Effector memory CD8-positive, alpha-beta T cell (primary cell): ENCODE results near the gene NRBF2.

Experiments used
- ATAC-seq: fragments of 150-1000 bp; cut with Tn5 transposase; replicated peaks from 2 replicates; pipeline ENCODE4 v1.10.0; 2021; ENCODE audit warnings: mild to moderate bottlenecking, moderate library complexity
- DNase-seq, 3 experiments: peaks; one replicate each; pipeline ENCODE4 v3.0.0; 2021
- H3K27ac Mint-ChIP-seq, 2 donors: one replicate each; pipeline ENCODE4 v1.8.0; 2022; ENCODE audit warnings: mild to moderate bottlenecking in 2 of 2, mixed read lengths in 2 of 2, moderate library complexity in 2 of 2
- H3K27me3 Mint-ChIP-seq, 2 donors: one replicate each; pipeline ENCODE4 v1.8.0; 2022; ENCODE audit warnings: mixed read lengths in 2 of 2
- H3K36me3 Mint-ChIP-seq: one replicate; pipeline ENCODE4 v1.8.0; 2022; ENCODE audit warnings: mild to moderate bottlenecking, moderate library complexity, mixed read lengths; ENCODE audit not compliant: insufficient read depth
- H3K4me1 Mint-ChIP-seq, 2 donors: one replicate each; pipeline ENCODE4 v1.8.0; 2022; ENCODE audit warnings: low read depth in 2 of 2, mixed read lengths in 2 of 2
- H3K4me3 Mint-ChIP-seq, 2 donors: one replicate each; pipeline ENCODE4 v1.8.0; 2022; ENCODE audit warnings: mild to moderate bottlenecking in 2 of 2, mixed read lengths in 2 of 2, moderate library complexity in 2 of 2
- H3K9me3 Mint-ChIP-seq, 2 donors: one replicate each; pipeline ENCODE4 v1.8.0; 2022; ENCODE audit warnings: mixed read lengths in 2 of 2

NRBF2 gene

DNA sequence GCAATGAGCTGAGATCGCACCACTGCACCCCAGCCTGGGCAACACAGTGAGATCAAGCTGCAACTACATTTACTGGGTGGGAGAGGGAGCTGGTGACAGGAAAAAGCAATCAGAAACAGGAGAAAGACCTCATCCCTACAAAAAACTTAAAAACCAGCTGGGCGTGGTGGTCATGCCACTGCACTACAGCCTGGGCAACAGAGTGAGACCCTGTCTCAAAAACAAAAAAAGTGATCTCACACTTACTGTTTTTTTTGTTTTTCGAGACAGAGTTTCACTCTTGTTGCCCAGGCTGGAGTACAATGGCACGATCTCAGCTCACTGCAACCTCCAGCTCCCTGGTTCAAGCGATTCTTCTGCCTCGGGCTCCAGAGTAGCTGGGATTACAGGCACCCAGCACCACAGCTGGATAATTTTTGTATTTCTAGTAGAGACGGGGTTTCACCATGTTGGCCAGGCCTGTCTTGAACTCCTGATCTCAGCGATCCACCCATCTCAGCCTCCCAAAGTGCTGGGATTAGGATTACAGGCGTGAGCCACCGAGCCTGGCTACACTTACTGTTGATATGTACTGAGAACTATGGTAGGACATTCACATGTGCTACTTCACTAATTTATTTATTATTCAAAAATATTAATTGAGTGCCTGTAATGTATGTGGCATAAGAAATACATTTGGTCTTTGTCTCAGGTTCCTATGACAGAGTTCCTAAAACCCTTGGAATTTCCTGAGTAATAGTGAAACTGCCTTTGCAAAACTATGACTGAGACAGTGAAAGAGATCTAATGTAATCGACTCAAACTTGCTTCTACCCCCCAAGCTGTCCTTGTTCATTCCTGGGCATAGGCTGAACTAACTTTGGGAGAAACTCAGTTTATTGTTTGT lies 27.7 kb upstream of the NRBF2 start:
- Mint-ChIP-seq H3K4me1 (peaks cover 2 to 5% of the 10 kb centered on the region in 2 donors), H3K4me3 (no peak overlapping the region), H3K9me3 (no peaks in the 10 kb centered on the region), H3K36me3 (no peaks in the 10 kb centered on the region), H3K27me3 (peaks cover 62 to 73% of the 10 kb centered on the region in 2 donors), H3K27ac (no peak overlapping the region)
- DNase-seq, result no peak
- no peak for ATAC-seq

DNA sequence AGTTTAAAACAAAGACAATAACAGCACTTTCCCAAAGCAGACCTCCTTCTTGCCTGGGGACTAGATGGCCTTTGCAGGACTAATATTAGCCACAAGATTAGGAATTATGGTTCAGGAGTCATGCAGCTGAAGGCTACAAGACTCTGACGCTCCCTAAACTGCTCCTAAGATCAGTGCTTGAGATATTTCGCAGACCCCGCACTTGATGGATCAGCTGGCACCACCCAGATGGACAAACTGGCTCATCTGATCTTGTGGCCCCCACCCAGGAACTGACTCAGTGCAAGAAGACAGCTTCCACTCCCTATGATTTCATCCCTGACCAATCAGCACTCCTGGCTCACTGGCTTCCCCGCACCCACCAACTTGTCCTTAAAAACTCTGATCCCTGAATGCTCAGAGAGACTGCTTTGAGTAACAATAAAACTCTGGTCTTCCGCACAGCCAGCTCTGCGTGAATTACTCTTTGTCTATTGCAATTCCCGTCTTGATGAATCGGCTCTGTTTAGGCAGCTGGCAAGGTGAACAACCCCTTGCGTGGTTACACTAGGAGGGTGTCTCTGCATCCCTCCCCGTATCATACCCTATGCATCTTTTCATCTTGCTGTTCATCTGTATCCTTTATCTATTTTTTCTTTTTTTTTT lies 26.9 kb upstream of the NRBF2 start:
- H3K9me3 Mint-ChIP-seq, result no peaks in the 10 kb centered on the region
- no peak for DNase-seq
- no peak overlapping the region for H3K27ac Mint-ChIP-seq
- H3K4me1 Mint-ChIP-seq, result peaks cover 2 to 5% of the 10 kb centered on the region in 2 donors
- no peak overlapping the region for H3K4me3 Mint-ChIP-seq
- H3K27me3 Mint-ChIP-seq, result peaks cover 60 to 72% of the 10 kb centered on the region in 2 donors
- ATAC-seq, result no peak
- no peaks in the 10 kb centered on the region for H3K36me3 Mint-ChIP-seq

DNA sequence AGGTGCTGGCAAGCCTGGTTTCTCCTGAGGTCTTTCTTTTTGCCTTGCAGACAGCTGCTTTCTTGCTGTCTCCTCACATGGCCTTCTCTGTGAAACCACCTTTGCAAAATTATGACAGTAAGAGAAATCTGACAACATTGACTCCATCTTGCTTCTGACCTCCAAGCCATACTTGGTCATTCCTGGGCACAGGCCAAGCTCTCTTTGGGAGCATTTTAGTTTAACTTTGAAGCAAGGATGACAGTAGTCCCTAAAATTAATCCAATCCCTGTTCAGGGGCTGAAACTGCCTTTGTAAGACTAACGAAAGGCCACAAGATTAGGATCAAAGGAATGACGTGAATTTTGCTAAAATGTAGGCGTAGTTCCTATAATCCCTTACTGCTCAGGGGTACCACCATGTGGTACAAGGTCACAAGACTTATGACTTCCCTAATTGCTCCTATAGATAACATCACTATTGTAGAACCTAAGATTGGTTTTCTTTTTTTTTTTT lies 25.1 kb upstream of the NRBF2 start:
- Mint-ChIP-seq H3K27me3 (peaks cover 52 to 61% of the 10 kb centered on the region in 2 donors), H3K4me3 (no peak overlapping the region)

DNA sequence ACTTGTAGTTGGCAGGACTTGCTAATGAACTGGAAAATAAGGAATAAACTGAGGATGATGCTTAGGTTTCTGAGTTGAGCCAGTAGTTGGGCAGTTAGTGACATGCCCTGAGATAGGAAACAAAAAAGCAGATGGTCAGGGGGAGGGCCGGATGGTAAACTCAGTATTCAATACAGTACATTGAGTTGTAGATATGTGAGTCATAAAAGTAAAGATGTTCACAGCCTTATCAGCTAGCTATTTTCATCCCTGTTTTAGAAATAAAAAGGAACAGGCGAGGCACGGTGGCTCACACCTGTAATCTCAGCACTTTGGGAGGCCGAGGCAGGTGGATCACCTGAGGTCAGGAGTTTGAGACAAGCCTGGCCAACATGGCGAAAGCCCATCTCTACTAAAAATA lies 22.2 kb upstream of the NRBF2 start:
- H3K27ac Mint-ChIP-seq, result no peak overlapping the region
- DNase-seq, result no peak
- H3K27me3 Mint-ChIP-seq, result peaks cover 34 to 37% of the 10 kb centered on the region in 2 donors
- H3K9me3 Mint-ChIP-seq, result no peaks in the 10 kb centered on the region
- H3K36me3 Mint-ChIP-seq, result no peaks in the 10 kb centered on the region
- H3K4me3 Mint-ChIP-seq, result no peak overlapping the region
- no peak for ATAC-seq
- H3K4me1 Mint-ChIP-seq, result no peaks in the 10 kb centered on the region

More for the DNA sequence above, 25.1 kb upstream of the NRBF2 start:
- DNase-seq, result no peak
- Mint-ChIP-seq H3K27ac (no peak overlapping the region), H3K4me1 (peaks cover 2 to 5% of the 10 kb centered on the region in 2 donors), H3K9me3 (no peaks in the 10 kb centered on the region), H3K36me3 (no peaks in the 10 kb centered on the region)
- ATAC-seq, result no peak

DNA sequence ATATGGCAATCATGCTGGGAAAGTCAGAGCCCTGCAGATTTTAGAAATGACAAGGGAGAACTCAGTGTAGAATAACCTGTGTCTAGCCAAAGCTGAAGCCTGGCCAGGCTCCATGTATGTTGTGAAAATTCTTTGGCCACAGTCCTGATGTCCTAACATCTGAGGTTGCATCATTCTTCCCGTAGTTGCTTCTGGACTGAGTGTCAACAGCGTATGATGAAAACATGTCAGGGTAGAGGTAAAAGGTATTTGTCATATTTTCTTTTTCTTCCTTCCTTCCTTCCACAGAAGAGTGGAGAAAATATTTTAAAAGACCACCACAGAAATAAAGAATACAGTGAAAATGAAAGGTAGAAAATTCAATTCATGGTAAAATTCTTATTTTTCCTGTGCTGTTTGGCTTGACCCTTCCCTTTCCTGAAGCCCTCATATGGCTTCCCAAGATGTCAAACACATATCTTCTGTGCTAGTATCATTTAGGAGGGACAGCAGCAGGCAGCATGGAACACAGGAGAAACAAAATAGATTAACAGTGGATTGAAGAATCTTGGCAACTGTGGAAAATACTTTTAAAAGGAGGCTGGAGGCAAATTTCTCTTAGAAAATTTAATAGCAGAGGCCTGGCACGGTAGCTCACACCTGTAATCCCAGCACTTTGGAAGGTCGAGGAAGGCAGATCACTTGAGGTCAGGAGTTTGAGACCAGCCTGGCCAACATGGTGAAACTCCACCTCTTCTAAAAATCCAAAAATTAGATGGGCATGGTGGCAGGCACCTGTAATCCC lies 18.9 kb upstream of the NRBF2 start:
- Mint-ChIP-seq H3K27ac (peak overlapping the region in 1 of 2 donors; percentile 38), H3K9me3 (no peaks in the 10 kb centered on the region), H3K4me1 (no peaks in the 10 kb centered on the region), H3K36me3 (no peaks in the 10 kb centered on the region), H3K27me3 (peaks cover 11 to 14% of the 10 kb centered on the region in 2 donors), H3K4me3 (no peak overlapping the region)
- ATAC-seq (no peak), DNase-seq (no peak)

DNA sequence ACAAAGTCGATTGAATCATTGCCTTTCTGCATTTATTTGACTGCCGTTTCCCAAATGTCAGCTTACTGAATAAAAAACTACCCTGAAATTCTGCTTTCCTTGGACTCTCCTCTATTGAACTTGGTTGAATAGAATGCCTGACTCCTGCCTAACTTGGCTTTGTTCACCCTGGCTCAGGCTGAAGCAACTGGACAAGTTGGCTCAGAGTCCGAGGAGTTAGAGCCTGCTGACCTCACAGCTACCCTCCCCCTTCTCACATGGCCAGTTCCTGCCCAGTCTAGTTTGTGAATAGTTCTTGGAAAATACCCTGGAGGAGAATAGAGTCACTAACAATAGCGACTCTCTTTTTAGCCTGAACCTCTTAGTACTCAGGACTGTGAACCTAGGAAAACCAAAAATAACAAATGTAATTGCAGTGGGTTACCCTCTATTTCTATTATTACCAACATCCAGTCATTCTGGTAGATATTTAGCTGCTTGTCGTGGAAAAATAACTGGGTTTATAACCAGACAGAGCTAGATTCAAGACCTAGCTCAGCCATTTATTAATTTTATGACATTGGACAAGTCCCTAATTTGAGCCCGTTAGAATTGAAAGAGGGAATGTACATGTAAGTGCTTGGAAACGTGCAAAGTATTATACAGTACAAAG lies 17.3 kb upstream of the NRBF2 start:
- no peak for DNase-seq
- Mint-ChIP-seq H3K4me3 (no peak overlapping the region), H3K27ac (no peak overlapping the region), H3K9me3 (no peaks in the 10 kb centered on the region), H3K36me3 (no peaks in the 10 kb centered on the region), H3K4me1 (no peaks in the 10 kb centered on the region), H3K27me3 (peaks cover 1 to 3% of the 10 kb centered on the region in 2 donors)
- no peak for ATAC-seq

DNA sequence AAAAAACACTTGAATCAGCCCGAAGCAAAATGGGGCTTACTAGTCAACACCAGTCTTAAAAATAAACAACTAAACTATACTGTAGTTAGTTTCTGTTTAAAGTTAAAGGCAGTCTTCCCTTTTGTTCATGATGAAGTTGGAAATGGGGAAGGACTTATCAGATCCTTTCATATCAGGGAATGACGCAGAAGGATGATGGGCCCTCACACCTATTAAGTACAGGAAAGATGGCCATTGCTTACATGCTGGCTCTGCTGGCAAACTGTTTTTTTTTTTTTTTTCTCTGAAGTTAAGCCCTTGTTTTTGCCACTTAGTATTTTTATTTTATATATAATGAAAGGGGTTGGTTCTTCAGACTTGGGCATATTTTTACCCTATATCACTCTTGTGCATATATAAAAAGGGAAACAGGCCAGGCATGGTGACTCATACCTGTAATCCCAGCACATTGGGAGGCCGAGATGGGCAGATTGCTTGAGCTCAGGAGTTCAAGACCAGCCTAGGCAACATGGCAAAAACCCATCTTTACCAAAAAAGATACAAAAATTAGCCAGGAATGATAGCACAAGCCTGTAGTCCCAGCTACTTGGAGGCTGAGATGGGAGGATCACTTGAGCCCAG lies 16.6 kb upstream of the NRBF2 start:
- no peaks in the 10 kb centered on the region for H3K27me3 Mint-ChIP-seq
- no peak for ATAC-seq
- no peak overlapping the region for H3K4me3 Mint-ChIP-seq
- H3K4me1 Mint-ChIP-seq, result no peaks in the 10 kb centered on the region
- H3K9me3 Mint-ChIP-seq, result no peaks in the 10 kb centered on the region
- no peak overlapping the region for H3K27ac Mint-ChIP-seq
- no peaks in the 10 kb centered on the region for H3K36me3 Mint-ChIP-seq
- no peak for DNase-seq

DNA sequence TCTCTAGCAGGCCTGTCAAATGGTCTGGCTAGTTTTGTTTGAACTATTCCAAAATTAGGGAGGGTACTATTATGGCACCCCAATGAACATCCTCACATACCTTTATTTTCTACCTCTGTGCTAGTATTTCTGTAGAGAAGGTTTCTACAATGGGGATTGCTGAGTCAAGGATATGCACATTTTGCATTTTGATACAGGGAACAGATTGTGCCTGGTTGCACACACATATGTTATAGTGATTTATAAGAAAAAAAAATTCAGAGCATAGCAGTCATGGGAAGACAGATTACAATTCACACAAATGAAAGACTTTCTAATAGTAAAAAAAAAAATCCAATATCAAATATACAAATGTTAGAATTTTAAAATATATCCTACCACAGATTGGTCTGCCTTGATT lies 14.1 kb upstream of the NRBF2 start:
- Mint-ChIP-seq H3K9me3 (no peaks in the 10 kb centered on the region), H3K4me1 (no peaks in the 10 kb centered on the region), H3K27ac (no peak overlapping the region), H3K4me3 (no peak overlapping the region), H3K36me3 (no peaks in the 10 kb centered on the region), H3K27me3 (no peaks in the 10 kb centered on the region)
- DNase-seq (no peak), ATAC-seq (no peak)

DNA sequence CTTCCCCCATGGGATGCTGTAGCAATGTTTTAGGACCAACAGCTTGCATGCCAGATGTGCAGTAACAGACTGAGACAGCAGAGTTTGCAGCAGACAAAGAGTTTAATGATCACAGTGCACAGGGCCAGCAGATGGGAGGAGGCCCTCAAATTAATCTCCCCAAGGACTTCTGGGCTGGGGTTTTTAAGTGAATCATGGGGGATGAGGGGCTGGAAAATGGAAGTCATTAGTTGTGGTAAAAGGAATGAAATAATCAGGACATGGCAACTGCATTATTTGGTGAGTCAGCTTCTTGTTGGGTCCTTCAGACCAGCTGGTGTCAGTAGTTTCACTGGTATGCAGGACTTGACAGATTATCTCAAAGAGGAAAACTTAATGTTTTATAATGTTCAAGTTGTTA lies 12.6 kb upstream of the NRBF2 start:
- Mint-ChIP-seq H3K4me1 (no peaks in the 10 kb centered on the region), H3K27me3 (peaks cover 0 to 5% of the 10 kb centered on the region in 2 donors), H3K4me3 (no peak overlapping the region), H3K27ac (no peak overlapping the region), H3K36me3 (no peaks in the 10 kb centered on the region), H3K9me3 (no peaks in the 10 kb centered on the region)
- DNase-seq, result no peak
- no peak for ATAC-seq

DNA sequence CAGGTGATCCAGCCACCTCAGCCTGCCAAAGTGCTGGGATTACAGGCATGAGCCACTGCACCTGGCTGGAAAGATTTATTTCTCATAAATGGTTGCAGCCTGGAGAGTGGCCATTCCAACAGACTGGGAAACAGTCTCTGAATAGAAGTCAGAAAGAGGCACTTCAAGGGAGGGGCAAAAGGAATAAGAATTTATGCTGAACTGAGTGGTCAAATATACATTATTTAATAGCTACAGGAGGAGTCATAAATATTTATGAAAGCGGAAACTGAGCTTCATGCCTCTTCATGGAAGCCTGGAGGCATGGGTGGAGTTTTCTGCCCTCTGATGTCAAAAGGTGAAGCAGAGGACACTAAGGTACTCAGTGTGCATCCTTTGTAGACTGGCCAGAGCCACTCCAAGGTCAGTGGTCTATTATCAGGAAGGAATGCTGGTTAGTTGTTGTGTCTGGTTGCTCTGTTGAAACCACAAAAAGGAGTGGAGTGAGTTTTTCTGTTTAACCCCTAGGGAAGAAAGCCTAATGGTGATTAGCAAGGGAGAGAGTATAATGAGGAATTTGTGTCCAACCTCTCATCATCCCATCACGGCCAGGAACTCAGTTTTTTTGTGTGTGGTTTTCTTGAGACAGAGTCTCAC lies 9.3 kb upstream of the NRBF2 start:
- Mint-ChIP-seq H3K4me1 (no peaks in the 10 kb centered on the region), H3K27me3 (peaks cover 5 to 6% of the 10 kb centered on the region in 2 donors), H3K4me3 (no peak overlapping the region), H3K36me3 (no peaks in the 10 kb centered on the region), H3K9me3 (no peaks in the 10 kb centered on the region), H3K27ac (no peak overlapping the region)
- DNase-seq, result no peak
- ATAC-seq, result no peak

DNA sequence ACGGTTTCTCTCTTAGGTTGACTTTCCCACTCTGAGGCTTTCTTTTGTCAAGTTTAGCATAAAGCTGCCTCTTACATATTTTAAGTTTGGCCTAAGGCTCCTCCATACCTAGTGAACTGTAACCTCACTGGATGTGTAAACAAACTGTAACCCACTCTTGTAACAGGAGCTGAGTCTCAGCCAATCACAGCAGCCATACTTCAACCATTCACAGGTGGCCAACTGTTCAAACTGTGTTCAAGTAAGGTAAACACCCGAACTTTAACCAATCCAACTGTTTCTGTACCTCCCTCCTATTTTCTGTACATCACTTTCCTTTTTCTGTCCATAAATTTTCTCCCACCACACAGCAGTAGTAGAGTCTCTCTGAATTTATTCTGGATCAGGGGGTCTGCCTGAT lies 7.7 kb upstream of the NRBF2 start:
- Mint-ChIP-seq H3K4me3 (no peak overlapping the region), H3K4me1 (no peaks in the 10 kb centered on the region), H3K27me3 (peaks cover 5 to 6% of the 10 kb centered on the region in 2 donors), H3K36me3 (no peaks in the 10 kb centered on the region), H3K27ac (no peak overlapping the region), H3K9me3 (no peaks in the 10 kb centered on the region)
- ATAC-seq (no peak), DNase-seq (no peak)

DNA sequence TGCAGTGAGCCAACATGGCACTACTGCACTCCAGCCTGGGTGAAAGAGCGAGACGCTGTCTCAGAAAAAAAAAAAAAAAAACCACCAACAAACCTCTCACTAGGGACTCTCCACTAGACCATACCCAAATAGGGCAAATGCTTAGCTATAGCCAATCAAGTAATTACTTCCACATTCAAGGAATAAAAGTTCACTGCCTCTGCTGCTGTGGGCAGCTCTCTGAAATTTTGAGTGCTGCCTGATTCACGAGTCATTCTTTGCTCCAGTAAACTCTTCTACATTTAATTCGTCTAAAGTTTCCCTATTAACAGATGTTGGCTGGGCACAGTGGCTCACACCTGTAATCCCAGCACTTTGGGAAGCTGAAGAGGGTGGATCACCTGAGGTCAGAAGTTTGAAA lies 4.7 kb upstream of the NRBF2 start:
- Mint-ChIP-seq H3K27ac (no peak overlapping the region), H3K4me1 (no peaks in the 10 kb centered on the region), H3K27me3 (peaks cover 5 to 6% of the 10 kb centered on the region in 2 donors), H3K4me3 (no peak overlapping the region), H3K36me3 (peaks cover 8% of the 10 kb centered on the region), H3K9me3 (peaks cover 3 to 6% of the 10 kb centered on the region in 2 donors)
- DNase-seq (no peak), ATAC-seq (no peak)
